Pancreas (tissue), 10 donors: Measurements from ENCODE around the gene PITPNC1. TPM values are rescaled to one million over a fixed set of nuclear protein-coding genes. Genes with fewer than 3 reads are reported as not detected.

Experiments used
- ATAC-seq, 4 donors: fragments of 200-7000 bp; cut with Tn5 transposase; one replicate each; pipeline versions ENCODE4 v1.8.0 to v1.9.1; 2020; ENCODE audit warnings: mild to moderate bottlenecking in 4 of 4, moderate library complexity in 4 of 4
- DNase-seq, 6 donors: peaks; one replicate each; pipeline ENCODE4 v3.0.0-alpha.2; 2020
- FAIRE-seq: peaks from 2 replicates; lab custom pipeline; 2012; peaks lifted over from hg19 to GRCh38; lab: Jason Lieb, UNC
- H3K27ac ChIP-seq, 4 donors: fragments of 200-600 bp; sonication (generic); 1 replicate in 3 of 4; 2 replicates in 1 of 4; pipeline versions ENCODE4 v1.5.0 to v1.8.0; 2020
- H3K27me3 ChIP-seq, 4 donors: fragments of 200-600 bp; one replicate each; pipeline ENCODE4 v1.8.0; 2021
- H3K36me3 ChIP-seq, 3 donors: fragments of 200-600 bp; sonication (generic) in 1 of 3; one replicate each; pipeline versions ENCODE4 v1.5.0 to v1.8.0; 2020 to 2021
- H3K4me1 ChIP-seq, 3 donors: fragments of 200-600 bp; one replicate each; pipeline ENCODE4 v1.8.0; 2021
- H3K4me3 ChIP-seq, 4 donors: fragments of 200-600 bp; sonication (generic) in 2 of 4; one replicate each; pipeline versions ENCODE4 v1.5.0 to v1.8.0; 2020 to 2021
- H3K9me3 ChIP-seq, 4 donors: fragments of 200-600 bp; one replicate each; pipeline ENCODE4 v1.8.0; 2021
- CTCF ChIP-seq, 4 donors: fragments of 200-600 bp; sonication (generic) in 3 of 4; IDR thresholded peaks; one replicate each; pipeline versions ENCODE4 v1.5.0 to v1.8.0; 2021; ENCODE audit warnings: antibody characterized with exemption in 4 of 4
- WGBS, 2 donors: extraction: QIAGEN DNeasy Blood & Tissue Kit; methylation state at CpG; one replicate each; pipeline ENCODE4 v1.1.7; 2013; 5-methylcytosine and 5-hydroxymethylcytosine counted together
- intact Hi-C, 3 donors: fragments of 100-400 bp; cut with DNase I; formaldehyde crosslinking; loops; one replicate each; pipeline versions ENCODE4 v1.11.1 to v1.14.2; 2022
- polyA plus RNA-seq, 2 donors: library from polyadenylated mRNA; stranded (reverse); fragments of 200-250 nt; gene quantifications; one replicate each; pipeline ENCODE4 v1.2.3, GENCODE V29; 2013
- total RNA-seq, 6 donors: library from RNA; stranded (reverse); fragmentation: NEBNext Ultra II Directional in 4 of 6; extraction: Animal tissue kit (Norgen Biotek cat#: 25700) in 4 of 6; gene quantifications; one replicate each; pipeline versions ENCODE4 v1.2.1 to v1.2.4, GENCODE V29; 2021 to 2023
- donor health status: healthy with polysubstance abuse.
- donor health status: DM: no; HTN: no; CAD: no; lungs with moderate emphysema.
- donor health status: DM: no; HTN: no; CAD: no.
- donor health status: control.
- donor health status: control.
- donor health status: Bipolar disorder and iron deficiency.
- donor health status: DM: yes; HTN: yes; CAD: no.
- donor health status: DM: no; HTN: no; CAD: no.
- donor health status: DM: no; HTN: no; CAD: no.
- donor health status: DM: yes; HTN: yes; CAD: no.

The PITPNC1 gene
- total and polyA plus RNA-seq, 8 donors, result 9.5 to 28.8 (median 24.4) TPM

GRCh38 chr17:67542219-67543114 lies 165.4 kb downstream of the PITPNC1 start:
- TF ChIP-seq CTCF (IDR thresholded peaks at IDR 0.05), result no peak
- 77 to 85% methylated on average over 11 of the region's 11 CpGs for WGBS, 2 donors
- H3K36me3 ChIP-seq, result no peaks in the 10 kb centered on the region
- no peak overlapping the region for H3K4me3 ChIP-seq
- no peak overlapping the region for H3K27ac ChIP-seq
- FAIRE-seq (no peak), ATAC-seq (no peak), DNase-seq (no peak)
- H3K9me3 ChIP-seq, result no peaks in the 10 kb centered on the region
- intact Hi-C loops, result no loop called here
- no peaks in the 10 kb centered on the region for H3K27me3 ChIP-seq
- H3K4me1 ChIP-seq, result peaks cover 8 to 15% (median 12%) of the 10 kb centered on the region in 3 donors

DNA sequence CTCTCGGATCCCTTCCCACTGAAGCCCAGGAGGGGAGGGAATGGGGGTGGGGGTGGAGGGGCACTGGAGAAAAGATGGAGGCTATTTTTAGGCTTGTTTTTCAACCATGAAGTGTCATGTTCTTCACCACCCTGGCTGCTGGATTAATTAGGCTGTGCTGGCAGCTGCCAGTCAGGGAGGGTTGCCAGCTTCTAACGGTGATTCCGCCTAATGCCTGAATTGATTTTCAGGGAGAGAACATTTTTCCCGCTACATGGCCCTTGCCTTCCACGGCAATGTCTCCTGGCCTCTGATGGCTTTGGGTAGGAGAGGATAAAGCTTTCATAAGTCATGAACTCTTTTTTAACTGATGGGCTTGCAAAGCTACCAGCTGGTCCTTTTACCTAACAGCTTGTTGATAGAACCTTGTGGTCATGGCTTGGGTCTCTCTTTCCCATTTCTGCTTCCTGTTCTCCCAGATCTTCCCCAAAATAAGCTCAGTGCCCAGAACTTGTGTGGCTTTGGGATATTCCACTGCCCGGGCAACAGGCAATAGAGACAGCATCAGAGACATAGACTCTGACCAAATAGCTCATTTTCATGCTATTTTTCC lies 167.4 kb downstream of the PITPNC1 start:
- H3K36me3 ChIP-seq, result no peaks in the 10 kb centered on the region
- peaks cover 8 to 15% (median 12%) of the 10 kb centered on the region in 3 donors for H3K4me1 ChIP-seq
- intact Hi-C loops, result no loop called here
- H3K27me3 ChIP-seq, result no peaks in the 10 kb centered on the region
- no peak for TF ChIP-seq CTCF (IDR thresholded peaks at IDR 0.05)
- 54% methylated on average over 6 of the region's 6 CpGs for WGBS, 2 donors
- FAIRE-seq (no peak), DNase-seq (no peak), ATAC-seq (peak in 2 of 4 donors; percentile 45 to 47)
- H3K27ac ChIP-seq, result peak overlapping the region in 1 of 4 donors; percentile 23
- H3K4me3 ChIP-seq, result no peak overlapping the region
- no peaks in the 10 kb centered on the region for H3K9me3 ChIP-seq

DNA sequence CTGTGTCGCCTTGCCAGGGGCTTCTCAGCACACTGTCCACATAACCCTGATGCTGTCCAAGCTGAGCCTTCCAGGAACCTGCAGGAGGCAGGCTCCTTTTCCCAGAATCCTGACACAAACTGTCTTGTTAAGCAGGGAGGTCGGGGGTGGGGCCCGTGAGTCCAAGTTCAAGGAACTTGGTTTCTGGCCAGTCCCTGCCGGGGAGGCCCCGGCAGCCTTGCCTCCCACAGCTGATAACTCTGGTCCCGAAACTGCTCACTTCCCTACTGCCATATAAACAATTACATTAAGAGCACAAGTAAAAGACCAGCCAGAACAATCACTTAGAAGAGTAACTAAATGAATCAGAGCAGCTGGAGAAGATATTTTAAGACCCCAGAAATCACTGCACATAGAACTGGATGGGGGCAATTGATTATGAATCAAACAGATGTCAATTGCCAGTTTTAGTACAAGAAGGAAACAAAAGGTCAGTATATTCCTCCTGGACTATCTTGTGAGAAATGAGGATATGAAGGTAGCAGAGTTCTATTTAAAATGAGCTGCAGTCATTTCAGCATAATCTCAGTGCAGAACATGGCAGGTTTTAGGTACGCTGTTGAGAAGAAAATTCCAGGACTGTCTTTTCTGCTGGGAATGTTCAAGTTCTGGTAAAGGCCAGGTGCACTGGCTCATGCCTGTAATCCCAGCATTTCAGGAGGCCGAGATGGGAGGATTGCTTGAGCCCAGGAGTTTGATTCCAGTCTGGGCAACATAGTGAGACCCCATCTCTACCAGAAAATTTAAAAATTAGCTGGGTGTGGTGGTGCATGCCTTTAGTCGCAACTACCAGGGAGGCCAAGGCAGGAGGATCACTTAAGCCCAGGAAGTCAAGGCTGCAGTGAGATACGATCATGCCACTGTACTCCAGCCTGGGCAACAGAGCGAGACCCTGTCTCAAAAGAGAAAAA lies 169.8 kb downstream of the PITPNC1 start:
- no peak for TF ChIP-seq CTCF (IDR thresholded peaks at IDR 0.05)
- peak overlapping the region in 2 of 4 donors; percentile 75 to 77 for H3K27ac ChIP-seq
- H3K4me1 ChIP-seq, result peaks cover 8 to 15% (median 12%) of the 10 kb centered on the region in 3 donors
- no peaks in the 10 kb centered on the region for H3K36me3 ChIP-seq
- peak; percentile 43 to 75 (median 64) for DNase-seq
- 52% methylated on average over 11 of the region's 11 CpGs for WGBS, 2 donors
- peak; percentile 73 to 96 (median 88) for ATAC-seq
- no peak for FAIRE-seq
- no peaks in the 10 kb centered on the region for H3K9me3 ChIP-seq
- intact Hi-C loops, result no loop called here
- no peak overlapping the region for H3K4me3 ChIP-seq
- no peaks in the 10 kb centered on the region for H3K27me3 ChIP-seq

DNA sequence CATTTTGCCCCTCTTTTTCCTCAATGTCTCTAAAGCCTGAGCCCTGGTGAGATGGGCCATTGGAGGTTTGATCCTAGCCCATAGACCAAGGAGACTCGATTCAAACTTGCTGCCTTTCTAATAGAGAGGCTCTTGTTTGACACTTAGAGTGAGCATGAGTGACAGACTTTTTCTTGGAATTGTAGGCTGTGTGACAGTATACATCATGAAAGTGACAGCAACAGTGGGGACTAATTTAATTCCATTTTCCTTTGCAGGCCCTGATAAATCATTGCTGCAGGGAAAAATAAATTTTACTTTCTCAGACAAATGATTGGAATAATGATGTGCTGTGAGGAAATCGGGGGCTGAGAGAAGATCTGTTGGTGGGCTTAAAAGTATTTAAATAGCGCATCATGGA lies 171.6 kb downstream of the PITPNC1 start:
- peaks cover 8 to 15% (median 12%) of the 10 kb centered on the region in 3 donors for H3K4me1 ChIP-seq

More for the DNA sequence above, 171.6 kb downstream of the PITPNC1 start:
- Histone ChIP-seq H3K27ac (no peak overlapping the region), H3K4me3 (no peak overlapping the region), H3K9me3 (no peaks in the 10 kb centered on the region), H3K27me3 (no peaks in the 10 kb centered on the region), H3K36me3 (no peaks in the 10 kb centered on the region)
- WGBS, 2 donors, result 91 to 92% methylated on average over 3 of the region's 3 CpGs
- DNase-seq (no peak), FAIRE-seq (no peak), ATAC-seq (no peak)
- intact Hi-C loops, result no loop called here
- TF ChIP-seq CTCF (IDR thresholded peaks at IDR 0.05), result no peak
